NCI-H774 (cell line): ENCODE data around the gene PEX12.
"Not testable (repeated sequence)": the region's sequence is repeated elsewhere in the genome, so short reads cannot be mapped to it uniquely, and the experiment has no call there.

Source experiments
- DNase-seq: peaks from one replicate; lab custom pipeline; 2025; lab: John Stamatoyannopoulos, UW

The PEX12 gene

GRCh38 chr17:35536664-35537171 lies 41.7 kb downstream of the PEX12 start:
- no peak for DNase-seq

- DNase-seq: not testable (repeated sequence)
Measured at GRCh38 chr17:35535406-35535805, 43.0 kb downstream of the PEX12 start.

GRCh38 chr17:35534576-35535093 lies 43.7 kb downstream of the PEX12 start:
- no peak for DNase-seq

GRCh38 chr17:35531160-35531559 lies 47.2 kb downstream of the PEX12 start:
- DNase-seq: no peak

GRCh38 chr17:35529866-35530265 lies 48.5 kb downstream of the PEX12 start:
- DNase-seq: no peak

- not testable (repeated sequence) for DNase-seq
Measured at GRCh38 chr17:35529326-35529725, 49.0 kb downstream of the PEX12 start.
